GM19397 (cell line): ENCODE results near the gene DUSP1.

Experiments
- ATAC-seq: cut with Tn5 transposase; IDR thresholded peaks from one replicate; pipeline ENCODE4 v1.9.1; 2021; ENCODE audit warnings: mild to moderate bottlenecking, moderate library complexity; ENCODE audit not compliant: unreplicated experiment

The DUSP1 gene

GRCh38 chr5:172727551-172727950 is 43.4 kb downstream of the DUSP1 start:
- no peak for ATAC-seq

DNA sequence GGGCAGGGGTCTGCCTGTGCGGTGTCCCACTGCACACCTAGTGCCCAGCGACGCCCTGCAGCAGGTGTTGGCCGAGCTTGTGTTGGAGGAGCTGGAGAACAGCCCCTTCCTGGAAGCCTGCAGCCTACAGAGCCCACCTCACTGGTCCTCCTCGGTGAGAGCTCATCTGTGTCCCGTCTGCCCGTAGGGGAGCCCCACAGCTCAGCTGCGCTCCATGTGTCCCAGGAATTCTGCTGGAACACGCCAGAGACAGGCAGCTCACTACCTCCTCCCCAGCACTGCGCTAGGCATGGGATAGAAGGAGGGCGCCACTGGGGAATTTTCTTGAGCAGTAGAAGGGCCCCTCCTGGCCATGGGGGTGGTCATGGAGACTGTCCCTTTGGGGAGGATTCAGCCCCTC is 44.0 kb downstream of the DUSP1 start:
- ATAC-seq = no peak

- no peak for ATAC-seq
These were observed 45.2 kb downstream of the DUSP1 start for GRCh38 chr5:172725785-172726184.

DNA sequence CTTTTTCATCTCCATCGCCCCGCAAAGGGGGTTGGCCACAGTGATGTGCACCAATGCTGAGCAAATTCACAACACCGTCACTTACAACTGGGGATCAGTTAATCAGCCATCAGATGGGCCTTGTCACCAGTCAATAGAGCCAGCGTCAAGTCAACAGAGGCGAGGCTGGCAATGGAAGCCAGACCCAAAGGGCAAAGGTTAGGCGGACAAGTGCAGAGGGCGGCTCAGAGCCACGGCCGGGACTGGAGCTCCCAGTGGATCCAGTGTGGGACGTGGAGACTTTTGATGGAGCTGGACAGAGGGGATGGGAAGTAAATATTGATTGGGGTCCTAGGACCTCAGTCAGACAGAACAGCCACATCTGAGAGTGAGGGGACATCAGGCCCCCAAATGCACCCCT is 45.7 kb downstream of the DUSP1 start:
- no peak for ATAC-seq

DNA sequence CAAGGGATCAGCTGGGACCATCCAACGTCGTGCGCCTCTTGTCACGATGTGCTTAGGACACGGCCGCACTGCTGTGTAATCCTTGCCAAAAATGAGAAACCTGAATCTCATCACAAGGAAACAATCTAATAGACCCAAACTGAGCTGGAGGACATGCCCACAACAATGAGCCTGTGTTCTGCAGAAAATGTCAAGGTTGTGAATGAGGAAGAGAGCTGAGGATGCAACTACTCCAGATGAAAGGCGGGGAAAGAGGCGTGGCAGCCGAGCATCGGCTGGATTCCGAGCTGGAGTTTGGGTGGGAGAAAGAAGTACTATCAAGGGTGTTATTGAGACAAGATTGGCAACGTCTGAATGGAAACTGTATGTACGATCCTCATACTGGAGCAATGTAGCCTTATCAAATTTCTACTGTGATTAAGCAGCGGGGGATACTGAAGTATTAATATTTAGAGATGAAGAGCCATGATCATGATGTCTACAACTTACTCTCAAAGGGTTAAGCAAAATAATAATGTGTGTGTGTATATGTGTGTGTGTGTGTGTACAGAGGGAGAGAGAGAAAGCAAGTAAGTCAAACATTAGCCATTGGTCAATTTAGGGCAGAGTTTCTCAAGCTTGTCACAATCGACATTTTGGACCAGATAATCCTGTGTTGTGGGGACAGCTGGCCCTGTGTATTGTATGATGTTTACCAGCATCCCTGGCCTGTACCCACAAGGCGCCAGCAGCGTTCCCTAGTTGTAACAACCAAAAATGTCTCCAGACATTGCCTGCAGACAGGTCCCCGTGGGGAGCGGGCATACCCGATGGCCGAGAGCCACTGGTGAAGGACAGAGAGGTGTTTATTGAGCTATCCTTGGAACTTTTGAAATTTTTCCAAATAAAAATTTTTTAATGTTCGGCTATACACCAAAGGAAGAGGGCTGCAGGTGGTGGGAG is 46.5 kb downstream of the DUSP1 start:
- ATAC-seq = no peak

GRCh38 chr5:172723508-172723907 is 47.5 kb downstream of the DUSP1 start:
- no peak for ATAC-seq

GRCh38 chr5:172722327-172722815 is 48.6 kb downstream of the DUSP1 start:
- ATAC-seq = no peak

- no peak for ATAC-seq
These were observed 49.3 kb downstream of the DUSP1 start for GRCh38 chr5:172721455-172722326.

GRCh38 chr5:172720655-172721054 is 50.3 kb downstream of the DUSP1 start:
- no peak for ATAC-seq

GRCh38 chr5:172719211-172719610 is 51.8 kb downstream of the DUSP1 start:
- no peak for ATAC-seq

GRCh38 chr5:172718527-172719114 is 52.4 kb downstream of the DUSP1 start:
- no peak for ATAC-seq
